GM12874 (cell line): Measurements from ENCODE around the gene TSHZ2.

ENCODE experiments used
- TF ChIP-seq, protein P1 (sequence below): IDR thresholded peaks from 2 replicates; pipeline ENCODE4 v1.5.1; 2011; ENCODE audit warnings: low read depth, mild to moderate bottlenecking, control low read depth, low read length, moderate library complexity; ENCODE audit not compliant: insufficient read depth

TSHZ2 gene

DNA sequence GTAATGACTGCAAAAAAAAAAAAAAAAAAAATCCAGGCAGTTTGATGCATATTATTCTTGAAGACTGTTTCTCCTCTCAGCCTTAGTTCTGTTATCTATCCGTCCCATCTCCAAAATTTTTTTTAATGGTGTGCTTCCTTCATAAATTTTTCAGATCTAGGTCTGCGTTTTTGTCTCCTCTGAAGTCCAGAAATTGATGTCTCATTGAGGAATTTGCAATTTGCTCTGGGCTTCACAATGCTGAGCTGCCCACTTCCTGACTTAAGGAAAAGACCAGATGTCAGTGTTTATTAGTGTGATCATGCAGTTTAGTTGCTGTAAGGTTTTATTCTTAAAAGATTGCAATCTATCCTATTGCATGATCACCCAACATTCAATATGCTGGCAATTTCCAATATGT, 323.9 kb downstream of the TSHZ2 start:
- TF ChIP-seq, protein P1, sequence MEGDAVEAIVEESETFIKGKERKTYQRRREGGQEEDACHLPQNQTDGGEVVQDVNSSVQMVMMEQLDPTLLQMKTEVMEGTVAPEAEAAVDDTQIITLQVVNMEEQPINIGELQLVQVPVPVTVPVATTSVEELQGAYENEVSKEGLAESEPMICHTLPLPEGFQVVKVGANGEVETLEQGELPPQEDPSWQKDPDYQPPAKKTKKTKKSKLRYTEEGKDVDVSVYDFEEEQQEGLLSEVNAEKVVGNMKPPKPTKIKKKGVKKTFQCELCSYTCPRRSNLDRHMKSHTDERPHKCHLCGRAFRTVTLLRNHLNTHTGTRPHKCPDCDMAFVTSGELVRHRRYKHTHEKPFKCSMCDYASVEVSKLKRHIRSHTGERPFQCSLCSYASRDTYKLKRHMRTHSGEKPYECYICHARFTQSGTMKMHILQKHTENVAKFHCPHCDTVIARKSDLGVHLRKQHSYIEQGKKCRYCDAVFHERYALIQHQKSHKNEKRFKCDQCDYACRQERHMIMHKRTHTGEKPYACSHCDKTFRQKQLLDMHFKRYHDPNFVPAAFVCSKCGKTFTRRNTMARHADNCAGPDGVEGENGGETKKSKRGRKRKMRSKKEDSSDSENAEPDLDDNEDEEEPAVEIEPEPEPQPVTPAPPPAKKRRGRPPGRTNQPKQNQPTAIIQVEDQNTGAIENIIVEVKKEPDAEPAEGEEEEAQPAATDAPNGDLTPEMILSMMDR = no peak

DNA sequence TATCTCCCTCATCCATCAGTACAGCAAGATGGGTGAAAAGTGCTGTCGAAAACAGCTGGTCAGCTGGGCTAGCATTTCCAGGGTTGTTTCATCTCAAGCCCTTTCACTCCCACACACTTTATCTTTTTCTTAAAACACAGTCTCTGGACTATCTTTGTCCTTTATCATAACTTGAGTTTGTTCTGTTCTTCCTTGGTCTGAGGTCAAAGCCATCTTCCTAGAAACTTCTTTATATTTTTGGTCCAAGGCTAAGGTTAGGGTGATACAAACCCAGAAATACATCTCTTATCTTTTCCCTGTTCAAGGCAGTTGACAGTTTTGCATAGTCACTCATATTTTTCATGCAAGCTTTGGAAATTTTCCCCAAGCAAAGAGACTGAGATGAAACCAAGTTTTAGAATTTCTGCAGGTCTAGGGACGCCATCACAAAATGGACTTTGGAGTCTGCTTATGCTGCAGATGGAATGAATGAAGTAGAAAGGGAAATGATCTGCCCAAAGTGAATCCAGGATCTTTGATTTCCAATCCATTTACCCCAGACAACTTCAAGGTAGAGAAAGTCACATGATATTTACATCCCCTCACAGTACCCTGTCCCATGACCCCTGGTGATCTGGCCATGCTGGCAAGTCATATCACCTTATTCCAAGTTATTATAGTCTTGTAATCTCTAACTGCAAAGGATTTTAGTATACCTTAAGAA, 324.4 kb downstream of the TSHZ2 start:
- TF ChIP-seq, protein P1 = no peak

DNA sequence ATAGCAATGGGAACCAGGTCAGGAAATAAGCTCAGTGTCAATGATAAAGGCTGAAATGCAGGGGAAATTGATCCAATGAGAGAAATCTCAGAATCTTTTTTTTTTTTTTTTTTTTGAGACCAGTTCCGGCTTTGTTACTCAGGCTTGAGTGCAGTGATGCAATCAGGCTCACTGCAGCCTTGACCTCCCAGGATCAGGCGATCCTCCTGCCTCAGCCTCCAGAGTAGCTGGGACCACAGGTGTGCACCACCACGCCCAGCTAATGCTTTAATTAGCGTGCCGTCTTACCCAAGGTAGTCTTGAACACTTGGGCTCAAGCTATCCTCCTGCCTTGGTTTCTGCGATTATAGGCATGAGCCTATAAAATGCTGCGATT, 325.0 kb downstream of the TSHZ2 start:
- TF ChIP-seq, protein P1 = no peak

DNA sequence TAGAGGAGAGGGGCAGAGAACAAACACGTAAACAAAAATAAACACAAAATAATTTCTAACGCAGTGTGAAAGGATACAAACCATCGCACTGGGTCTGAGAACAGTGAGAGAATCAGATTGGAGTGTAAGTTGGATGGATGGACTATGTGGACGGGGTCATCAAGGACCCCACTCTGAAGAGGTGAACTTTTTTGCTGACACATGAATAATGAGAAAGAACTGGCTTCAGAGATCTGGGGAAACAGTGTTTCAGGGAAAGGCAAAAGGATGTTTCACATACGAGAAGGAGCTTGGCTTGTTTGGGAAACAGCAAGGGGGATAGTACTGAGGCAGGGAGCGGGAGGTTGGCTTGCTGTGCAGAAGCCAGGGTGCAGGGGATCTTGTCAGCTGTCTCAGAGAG, 326.1 kb downstream of the TSHZ2 start:
- TF ChIP-seq, protein P1 = no peak

DNA sequence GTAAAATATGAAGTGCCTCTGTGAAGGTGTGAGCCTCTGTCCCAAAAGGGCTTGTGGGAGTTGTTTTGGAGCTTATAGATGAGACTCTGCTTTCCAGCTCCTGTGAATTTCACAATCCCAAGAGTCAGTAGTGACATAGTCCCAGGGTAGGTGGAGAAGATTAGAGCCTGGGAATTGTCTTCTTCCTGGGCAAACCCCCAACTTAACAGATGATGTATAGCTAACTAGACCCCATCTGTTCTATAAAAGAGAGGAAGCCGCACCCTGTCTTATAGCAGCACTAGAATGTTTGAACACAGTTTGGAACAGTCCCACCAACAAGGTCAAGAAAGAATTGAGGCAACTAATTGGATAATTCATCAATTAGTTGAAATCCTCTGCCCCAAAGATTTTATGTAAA, 326.8 kb downstream of the TSHZ2 start:
- TF ChIP-seq, protein P1 = no peak

DNA sequence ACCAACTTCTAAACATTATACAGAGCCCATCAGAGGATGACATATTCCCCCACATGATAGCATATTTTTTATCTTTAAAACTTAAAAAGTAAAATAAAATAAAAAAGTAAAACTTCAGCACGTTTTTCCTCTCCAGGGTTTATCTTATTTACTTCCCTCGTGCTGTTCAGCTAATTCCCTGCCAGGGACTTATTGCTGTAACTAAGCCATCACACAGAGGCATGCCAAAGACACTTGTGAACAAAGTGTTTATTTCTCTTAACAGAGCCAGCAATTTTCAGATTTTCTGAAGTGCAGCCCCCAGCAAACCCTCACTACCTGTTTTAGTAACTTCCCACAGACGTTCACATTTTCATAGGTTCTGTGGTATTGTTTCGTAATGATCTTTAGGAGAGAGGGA, 327.7 kb downstream of the TSHZ2 start:
- TF ChIP-seq, protein P1 = no peak

DNA sequence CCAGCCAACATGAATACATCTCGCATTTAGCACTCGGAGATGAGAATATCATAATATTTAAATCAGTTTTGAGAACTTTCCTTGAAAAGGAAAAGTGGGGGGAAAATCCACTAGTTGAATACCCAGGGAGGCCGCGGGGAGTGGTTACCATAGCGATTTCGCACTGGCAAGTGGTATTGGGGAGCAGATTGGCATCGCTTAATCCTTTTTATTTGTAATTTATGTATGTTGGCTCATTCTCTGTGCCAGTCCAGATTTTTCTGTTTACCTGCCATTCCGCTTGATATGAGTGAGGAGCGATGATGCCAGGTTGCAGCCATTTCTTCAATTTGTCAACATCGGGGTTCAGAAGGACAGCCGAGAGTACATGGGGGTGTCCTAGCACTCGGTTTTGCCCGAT, 329.7 kb downstream of the TSHZ2 start:
- TF ChIP-seq, protein P1 = no peak
